SK-N-MC (cell line): Measurements from ENCODE around the gene PAPSS1.

Experiments used
- EZH2 ChIP-seq: fragments of 200-600 bp; sonication (generic); IDR thresholded peaks from one replicate; pipeline ENCODE4 v1.6.1; 2017; ENCODE audit warnings: antibody characterized with exemption
- POLR2AphosphoS5 ChIP-seq: IDR thresholded peaks from 2 replicates; pipeline ENCODE4 v1.6.1; 2012; ENCODE audit warnings: mild to moderate bottlenecking, low read depth, low read length, borderline replicate concordance

- TF ChIP-seq EZH2 (no peak), POLR2AphosphoS5 (no peak)
Measured at GRCh38 chr4:107589269-107589668, 130.8 kb downstream of the PAPSS1 start.
